Caco-2 (cell line): ENCODE results near the gene SP3. TPM values are rescaled to one million over a fixed set of nuclear protein-coding genes. Genes with fewer than 3 reads are reported as not detected.

ENCODE experiments used
- BruUV-seq: library from RNA; stranded (reverse); fragments of 400-500 nt; replicated peaks from 2 replicates; lab custom pipeline; 2021; lab: Mats Ljungman, UMichigan
- CTCF ChIA-PET: fragments of 300-600 bp; sonication (Branson Sonifier 250); formaldehyde crosslinking; loops from one replicate; lab custom pipeline; 2022; ENCODE audit warnings: antibody characterized with exemption; lab: Charles Lee
- POLR2A ChIA-PET: fragments of 300-600 bp; sonication (Branson Sonifier 250); formaldehyde crosslinking; loops from one replicate; lab custom pipeline; 2022; ENCODE audit warnings: antibody characterized with exemption; lab: Charles Lee
- DNase-seq, 2 experiments: peaks; one replicate each; pipeline versions ENCODE4 v3.0.0 to v3.0.0-alpha.2; 2020 to 2022
- H3K27me3 ChIP-seq: replicated peaks from 2 replicates; pipeline ENCODE4 v1.6.0; 2011; ENCODE audit warnings: low read length; ENCODE audit not compliant: control insufficient read depth, insufficient read depth
- H3K36me3 ChIP-seq: 2 replicates; pipeline ENCODE4 v1.5.1; 2011; ENCODE audit warnings: low read length; ENCODE audit not compliant: control insufficient read depth, insufficient read depth
- H3K4me1 ChIP-seq: fragments of 250-450 bp; sonication (Bioruptor Pico); 2 replicates; pipeline ENCODE4 v1.5.1; 2020; ENCODE audit warnings: mild to moderate bottlenecking
- H3K4me3 ChIP-seq: 2 replicates; pipeline ENCODE4 v1.5.1; 2011; ENCODE audit warnings: low read depth, mild to moderate bottlenecking, control low read depth, low read length
- H3K9me3 ChIP-seq: fragments of 250-450 bp; sonication (Bioruptor Pico); 2 replicates; pipeline ENCODE4 v1.5.1; 2020; ENCODE audit warnings: mild to moderate bottlenecking, moderate library complexity
- H3K27ac Mint-ChIP-seq: one replicate; pipeline ENCODE4 v1.8.0; 2022; ENCODE audit warnings: mixed read lengths; ENCODE audit not compliant: unreplicated experiment
- H3K27me3 Mint-ChIP-seq: one replicate; pipeline ENCODE4 v1.8.0; 2022; ENCODE audit warnings: mixed read lengths; ENCODE audit not compliant: insufficient read depth, unreplicated experiment
- H3K36me3 Mint-ChIP-seq: one replicate; pipeline ENCODE4 v1.8.0; 2022; ENCODE audit warnings: mild to moderate bottlenecking, mixed read lengths; ENCODE audit not compliant: insufficient read depth, unreplicated experiment
- H3K4me1 Mint-ChIP-seq: one replicate; pipeline ENCODE4 v1.8.0; 2022; ENCODE audit warnings: low read depth, mixed read lengths; ENCODE audit not compliant: unreplicated experiment
- H3K4me3 Mint-ChIP-seq: one replicate; pipeline ENCODE4 v1.8.0; 2022; ENCODE audit warnings: mild to moderate bottlenecking, moderate library complexity, mixed read lengths; ENCODE audit not compliant: unreplicated experiment
- H3K9me3 Mint-ChIP-seq: one replicate; pipeline ENCODE4 v1.8.0; 2022; ENCODE audit warnings: mixed read lengths; ENCODE audit not compliant: unreplicated experiment
- intact Hi-C: fragments of 100-400 bp; cut with micrococcal nuclease; formaldehyde crosslinking; loops from one replicate; pipeline ENCODE4 v1.10.0; 2022; ENCODE audit not compliant: unreplicated experiment
- total RNA-seq: library from RNA; stranded (reverse); gene quantifications from 2 replicates; pipeline ENCODE4 v1.2.3, GENCODE V29; 2022
- TF ChIP-seq, protein P1 (sequence below), 2 experiments: fragments of 200-600 bp in 1 of 2; IDR thresholded peaks; 1 replicate in 1 of 2; 2 replicates in 1 of 2; pipeline versions ENCODE4 v1.5.1 to v1.8.0; 2011 to 2022; ENCODE audit warnings: antibody characterized with exemption in 1 of 2, control low read depth in 1 of 2, inconsistent platforms in 1 of 2, low read depth in 1 of 2, low read length in 1 of 2, mild to moderate bottlenecking in 1 of 2, moderate library complexity in 1 of 2; ENCODE audit not compliant: insufficient read depth in 1 of 2, severe bottlenecking in 1 of 2, unreplicated experiment in 1 of 2

SP3 gene
- total RNA-seq, 1 experiment from 2014 or later = 111 TPM

DNA sequence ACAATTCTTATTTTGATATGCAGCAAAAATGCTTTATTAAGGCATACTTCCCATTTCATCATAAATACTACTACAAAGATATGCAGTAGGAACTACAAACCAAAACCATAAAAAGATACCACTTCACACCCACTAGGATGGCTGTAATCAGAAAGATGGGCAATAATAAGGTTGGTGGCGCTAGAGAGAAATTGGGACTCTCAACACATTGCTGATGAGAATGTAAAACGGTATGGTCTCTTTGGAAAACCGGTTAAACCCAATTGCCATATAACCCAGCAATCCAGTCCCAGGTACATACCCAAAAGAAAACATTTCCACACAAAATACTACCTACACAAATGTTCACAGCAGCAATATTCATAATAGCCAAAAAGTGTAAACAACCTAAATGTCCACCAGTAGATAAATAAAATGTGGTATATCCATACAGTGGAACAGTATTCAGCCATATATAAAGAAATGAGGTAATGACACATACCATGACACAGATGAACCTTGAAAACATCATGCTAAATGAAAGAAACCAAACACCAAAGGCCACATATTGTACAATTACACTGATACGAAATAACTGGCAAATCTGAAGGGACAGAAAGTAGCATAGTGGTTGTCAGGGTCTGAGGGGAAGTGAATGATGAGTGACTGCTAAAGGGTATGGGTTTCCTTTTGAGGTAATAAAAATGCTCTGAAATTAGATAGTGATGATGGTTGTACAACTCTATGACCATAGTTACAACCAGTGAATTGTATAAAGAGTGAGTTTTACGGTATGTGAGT, 12.7 kb downstream of the SP3 start:
- TF ChIP-seq, protein P1, sequence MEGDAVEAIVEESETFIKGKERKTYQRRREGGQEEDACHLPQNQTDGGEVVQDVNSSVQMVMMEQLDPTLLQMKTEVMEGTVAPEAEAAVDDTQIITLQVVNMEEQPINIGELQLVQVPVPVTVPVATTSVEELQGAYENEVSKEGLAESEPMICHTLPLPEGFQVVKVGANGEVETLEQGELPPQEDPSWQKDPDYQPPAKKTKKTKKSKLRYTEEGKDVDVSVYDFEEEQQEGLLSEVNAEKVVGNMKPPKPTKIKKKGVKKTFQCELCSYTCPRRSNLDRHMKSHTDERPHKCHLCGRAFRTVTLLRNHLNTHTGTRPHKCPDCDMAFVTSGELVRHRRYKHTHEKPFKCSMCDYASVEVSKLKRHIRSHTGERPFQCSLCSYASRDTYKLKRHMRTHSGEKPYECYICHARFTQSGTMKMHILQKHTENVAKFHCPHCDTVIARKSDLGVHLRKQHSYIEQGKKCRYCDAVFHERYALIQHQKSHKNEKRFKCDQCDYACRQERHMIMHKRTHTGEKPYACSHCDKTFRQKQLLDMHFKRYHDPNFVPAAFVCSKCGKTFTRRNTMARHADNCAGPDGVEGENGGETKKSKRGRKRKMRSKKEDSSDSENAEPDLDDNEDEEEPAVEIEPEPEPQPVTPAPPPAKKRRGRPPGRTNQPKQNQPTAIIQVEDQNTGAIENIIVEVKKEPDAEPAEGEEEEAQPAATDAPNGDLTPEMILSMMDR (IDR thresholded peaks at IDR 0.05; ENCODE audit: insufficient read depth in 1 of 2, low read depth in 1 of 2, low read length in 1 of 2, severe bottlenecking in 1 of 2, unreplicated experiment in 1 of 2) = no peak
- no peaks in the 10 kb centered on the region for H3K9me3 ChIP-seq
- intact Hi-C loops = no loop called here
- DNase-seq = no peak
- H3K27me3 ChIP-seq = no peaks in the 10 kb centered on the region
- Mint-ChIP-seq H3K27ac (no peak overlapping the region), H3K27me3 (no peaks in the 10 kb centered on the region), H3K4me3 (no peak overlapping the region), H3K9me3 (no peaks in the 10 kb centered on the region), H3K4me1 (peaks cover 14% of the 10 kb centered on the region), H3K36me3 (peaks cover 55% of the 10 kb centered on the region)
- H3K36me3 ChIP-seq = peaks cover 6% of the 10 kb centered on the region
- ChIA-PET POLR2A (no interaction called here), CTCF (no interaction called here)
- H3K4me1 ChIP-seq = peaks cover 44% of the 10 kb centered on the region
- no TSS peak for BruUV-seq
- no peak overlapping the region for H3K4me3 ChIP-seq

DNA sequence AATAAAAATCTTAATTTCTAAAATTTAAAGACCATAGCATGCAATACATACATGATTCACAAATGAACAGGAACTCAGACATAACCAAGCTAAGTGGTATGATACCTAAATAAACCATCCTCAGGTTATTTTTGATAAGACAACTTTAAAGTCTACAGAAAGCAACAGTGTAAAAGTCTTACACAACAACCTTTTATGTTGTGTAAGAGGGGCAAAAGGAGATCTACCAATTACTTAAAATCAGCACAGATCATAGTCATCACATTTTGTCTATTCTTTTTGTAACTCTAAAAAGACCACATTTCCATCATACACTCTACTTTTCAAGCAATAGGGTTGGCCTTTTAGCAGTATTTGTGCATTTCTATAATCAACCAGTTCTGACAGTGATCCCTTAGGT, 16.3 kb downstream of the SP3 start:
- Histone ChIP-seq H3K9me3 (no peaks in the 10 kb centered on the region), H3K4me1 (peaks cover 46% of the 10 kb centered on the region), H3K4me3 (no peak overlapping the region), H3K27me3 (no peaks in the 10 kb centered on the region), H3K36me3 (peaks cover 2% of the 10 kb centered on the region)
- no peaks in the 10 kb centered on the region for H3K27me3 Mint-ChIP-seq
- no peak overlapping the region for H3K27ac Mint-ChIP-seq
- H3K4me3 Mint-ChIP-seq = no peak overlapping the region
- intact Hi-C loops = no loop called here
- BruUV-seq = no TSS peak
- peaks cover 17% of the 10 kb centered on the region for H3K4me1 Mint-ChIP-seq
- DNase-seq = no peak
- CTCF ChIA-PET = no interaction called here
- H3K36me3 Mint-ChIP-seq = peaks cover 40% of the 10 kb centered on the region
- TF ChIP-seq, protein P1 (IDR thresholded peaks at IDR 0.05; ENCODE audit: insufficient read depth in 1 of 2, low read depth in 1 of 2, low read length in 1 of 2, severe bottlenecking in 1 of 2, unreplicated experiment in 1 of 2) = no peak
- H3K9me3 Mint-ChIP-seq = no peaks in the 10 kb centered on the region
- POLR2A ChIA-PET = no interaction called here

DNA sequence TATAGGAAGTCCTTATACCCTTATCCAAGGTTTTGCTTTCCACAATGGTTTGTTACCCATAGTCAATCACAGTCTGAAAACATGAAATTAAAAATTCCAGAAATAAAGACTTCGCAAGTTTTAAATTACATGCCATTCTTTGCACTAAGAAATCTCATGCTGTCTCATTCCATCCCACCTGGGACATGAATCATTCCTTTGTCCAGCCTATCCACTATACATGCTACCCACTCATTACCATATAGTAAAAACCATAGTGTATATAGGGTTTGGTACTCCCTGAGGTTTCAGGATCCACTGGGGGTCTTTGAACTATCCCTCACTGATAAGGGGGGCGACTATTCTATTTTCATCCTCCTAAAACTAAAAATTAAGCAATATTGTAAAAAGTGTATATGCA, 17.0 kb downstream of the SP3 start:
- Mint-ChIP-seq H3K9me3 (no peaks in the 10 kb centered on the region), H3K27me3 (no peaks in the 10 kb centered on the region), H3K4me1 (peaks cover 24% of the 10 kb centered on the region), H3K36me3 (peaks cover 40% of the 10 kb centered on the region), H3K27ac (no peak overlapping the region), H3K4me3 (no peak overlapping the region)
- H3K9me3 ChIP-seq = no peaks in the 10 kb centered on the region
- no TSS peak for BruUV-seq
- TF ChIP-seq, protein P1 (IDR thresholded peaks at IDR 0.05; ENCODE audit: insufficient read depth in 1 of 2, low read depth in 1 of 2, low read length in 1 of 2, severe bottlenecking in 1 of 2, unreplicated experiment in 1 of 2) = no peak
- H3K27me3 ChIP-seq = no peaks in the 10 kb centered on the region
- H3K36me3 ChIP-seq = peaks cover 2% of the 10 kb centered on the region
- intact Hi-C loops = no loop called here
- no peak overlapping the region for H3K4me3 ChIP-seq
- ChIA-PET POLR2A (no interaction called here), CTCF (no interaction called here)
- no peak for DNase-seq
- H3K4me1 ChIP-seq = peaks cover 46% of the 10 kb centered on the region
